ENCODE data around the gene DNAH14. TPM values are rescaled to one million over a fixed set of nuclear protein-coding genes. Genes with fewer than 3 reads are reported as not detected.

Gene DNAH14
- total RNA-seq, 4 donors from 2014 or later: 0.15 to 0.55 TPM; not detected in 2

DNA sequence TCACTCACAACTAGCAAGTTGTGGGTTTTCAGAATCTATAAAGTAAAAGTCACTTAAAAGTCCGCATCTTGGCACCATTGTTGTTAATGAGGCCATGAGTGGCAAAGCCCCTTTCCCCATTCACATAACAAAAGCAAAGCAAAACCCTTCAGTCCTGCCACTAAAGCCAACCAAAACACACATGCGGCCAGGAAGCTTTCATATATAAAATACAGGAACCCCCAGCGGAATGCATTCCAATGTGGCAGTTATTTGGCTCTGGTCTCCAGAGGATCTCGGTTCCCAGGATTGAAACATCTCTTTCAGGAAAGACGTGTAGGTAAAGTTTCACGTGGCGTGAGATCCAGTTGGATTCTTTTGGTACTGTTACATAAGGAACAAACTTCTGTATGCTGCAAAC, 500.8 kb downstream of the DNAH14 start:
- H3K9me3 ChIP-seq: no peaks in the 10 kb centered on the region
- H3K27me3 ChIP-seq: no peaks in the 10 kb centered on the region
- ATAC-seq (no peak), DNase-seq (no peak)
- no peaks in the 10 kb centered on the region for H3K36me3 ChIP-seq
- H3K4me1 ChIP-seq: peaks cover 13 to 22% of the 10 kb centered on the region in 2 donors
- TF ChIP-seq POLR2A (IDR thresholded peaks at IDR 0.05): no peak
- TF ChIP-seq, protein P1, sequence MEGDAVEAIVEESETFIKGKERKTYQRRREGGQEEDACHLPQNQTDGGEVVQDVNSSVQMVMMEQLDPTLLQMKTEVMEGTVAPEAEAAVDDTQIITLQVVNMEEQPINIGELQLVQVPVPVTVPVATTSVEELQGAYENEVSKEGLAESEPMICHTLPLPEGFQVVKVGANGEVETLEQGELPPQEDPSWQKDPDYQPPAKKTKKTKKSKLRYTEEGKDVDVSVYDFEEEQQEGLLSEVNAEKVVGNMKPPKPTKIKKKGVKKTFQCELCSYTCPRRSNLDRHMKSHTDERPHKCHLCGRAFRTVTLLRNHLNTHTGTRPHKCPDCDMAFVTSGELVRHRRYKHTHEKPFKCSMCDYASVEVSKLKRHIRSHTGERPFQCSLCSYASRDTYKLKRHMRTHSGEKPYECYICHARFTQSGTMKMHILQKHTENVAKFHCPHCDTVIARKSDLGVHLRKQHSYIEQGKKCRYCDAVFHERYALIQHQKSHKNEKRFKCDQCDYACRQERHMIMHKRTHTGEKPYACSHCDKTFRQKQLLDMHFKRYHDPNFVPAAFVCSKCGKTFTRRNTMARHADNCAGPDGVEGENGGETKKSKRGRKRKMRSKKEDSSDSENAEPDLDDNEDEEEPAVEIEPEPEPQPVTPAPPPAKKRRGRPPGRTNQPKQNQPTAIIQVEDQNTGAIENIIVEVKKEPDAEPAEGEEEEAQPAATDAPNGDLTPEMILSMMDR (IDR thresholded peaks at IDR 0.05 in 4 of 5, conservative IDR thresholded peaks at IDR 0.05 in 1 of 5): no peak
- intact Hi-C loops (cut with DNase I; ENCODE audit: low total_unique reads): no loop called here
- no peak overlapping the region for H3K4me3 ChIP-seq
- no peak overlapping the region for H3K27ac ChIP-seq
- in situ Hi-C loops (cut with MboI; ENCODE audit: low sequenced_read_pairs in 4 of 4): no loop called here

DNA sequence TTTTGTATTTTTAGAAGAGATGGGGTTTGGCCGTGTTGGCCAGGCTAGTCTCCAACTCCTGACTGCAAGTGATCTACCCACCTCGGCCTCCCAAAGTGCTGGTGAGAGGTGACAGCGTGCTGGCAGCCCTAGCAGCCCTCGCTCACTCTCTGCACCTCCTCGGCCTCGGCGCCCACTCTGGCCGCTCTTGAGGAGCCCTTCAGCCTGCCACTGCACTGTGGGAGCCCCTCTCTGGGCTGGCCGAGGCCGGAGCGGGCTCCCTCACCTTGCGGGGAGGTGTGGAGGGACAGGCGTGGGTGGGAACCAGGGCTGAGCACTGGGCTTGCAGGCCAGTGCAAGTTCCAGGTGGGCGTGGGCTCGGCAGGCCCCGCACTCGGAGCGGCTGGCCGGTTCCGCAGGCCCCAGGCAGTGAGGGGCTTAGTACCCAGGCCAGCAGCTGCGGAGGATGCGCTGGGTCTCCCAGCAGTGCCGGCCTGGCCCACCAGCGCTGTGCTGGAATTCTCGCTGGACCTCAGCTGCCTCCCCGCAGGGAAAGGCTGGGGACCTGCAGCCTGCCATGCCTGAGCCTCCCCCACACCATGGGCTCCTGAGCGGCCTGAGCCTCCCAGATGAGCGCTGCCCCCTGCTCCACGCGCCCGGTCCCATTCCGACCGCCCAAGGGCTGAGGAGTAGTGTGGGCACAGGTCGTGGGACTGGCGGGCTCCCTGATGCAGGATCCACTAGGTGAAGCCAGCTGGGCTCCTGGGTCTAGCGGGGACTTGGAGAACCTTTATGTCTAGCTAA, 501.8 kb downstream of the DNAH14 start:
- peaks cover 6 to 12% of the 10 kb centered on the region in 2 donors for H3K4me1 ChIP-seq
- intact Hi-C loops (cut with DNase I; ENCODE audit: low total_unique reads) (no loop called here), in situ Hi-C loops (cut with MboI; ENCODE audit: low sequenced_read_pairs in 4 of 4) (no loop called here)
- no peaks in the 10 kb centered on the region for H3K9me3 ChIP-seq
- no peak overlapping the region for H3K4me3 ChIP-seq
- no peak for ATAC-seq
- TF ChIP-seq POLR2A (IDR thresholded peaks at IDR 0.05): no peak
- TF ChIP-seq, protein P1 (IDR thresholded peaks at IDR 0.05 in 4 of 5, conservative IDR thresholded peaks at IDR 0.05 in 1 of 5): no peak
- no peaks in the 10 kb centered on the region for H3K27me3 ChIP-seq
- no peak for DNase-seq
- H3K36me3 ChIP-seq: no peaks in the 10 kb centered on the region
- no peak overlapping the region for H3K27ac ChIP-seq

DNA sequence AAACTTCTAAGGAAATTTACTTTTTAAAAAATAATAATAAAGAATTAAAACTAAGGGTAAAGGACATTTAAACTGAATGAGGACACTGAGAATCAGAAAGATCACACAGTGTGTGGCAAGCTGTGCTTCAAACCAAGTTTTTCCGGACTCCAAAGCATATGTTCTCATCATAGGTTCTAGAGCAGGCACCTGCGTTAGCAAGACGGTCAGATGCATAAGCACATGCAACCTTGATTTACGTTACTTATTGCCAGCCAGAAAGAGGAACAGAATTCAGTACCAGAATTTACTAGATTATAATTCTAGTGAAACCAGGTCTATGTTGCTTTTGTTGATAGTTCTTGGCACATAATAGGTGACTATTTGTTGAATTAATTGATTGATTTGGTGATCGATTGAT, 504.6 kb downstream of the DNAH14 start:
- in situ Hi-C loops (cut with MboI; ENCODE audit: low sequenced_read_pairs in 4 of 4): no loop called here

DNA sequence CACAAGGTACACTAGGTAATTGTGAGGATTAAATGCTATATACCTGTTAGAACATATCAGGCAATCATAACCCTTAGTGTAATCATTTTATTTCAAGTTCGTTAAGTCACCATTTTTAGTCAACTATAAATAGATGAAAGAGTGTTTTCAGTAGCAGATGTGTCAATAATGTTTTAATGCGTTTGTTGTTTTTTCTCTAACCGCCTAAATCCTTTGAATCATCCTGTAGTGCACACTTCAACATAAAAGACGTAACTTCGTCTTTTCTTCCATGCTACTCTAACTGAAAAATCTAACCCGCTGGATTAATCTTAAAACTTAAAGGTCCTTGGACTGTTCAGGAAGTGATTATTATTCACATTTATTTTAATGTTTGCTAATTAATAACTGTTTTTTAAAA, 505.6 kb downstream of the DNAH14 start:
- no peaks in the 10 kb centered on the region for H3K27me3 ChIP-seq
- TF ChIP-seq, protein P1 (IDR thresholded peaks at IDR 0.05 in 4 of 5, conservative IDR thresholded peaks at IDR 0.05 in 1 of 5): no peak
- no peak for TF ChIP-seq POLR2A (IDR thresholded peaks at IDR 0.05)
- ATAC-seq: no peak
- intact Hi-C loops (cut with DNase I; ENCODE audit: low total_unique reads): no loop called here
- no peaks in the 10 kb centered on the region for H3K9me3 ChIP-seq
- no peak overlapping the region for H3K27ac ChIP-seq
- no peaks in the 10 kb centered on the region for H3K36me3 ChIP-seq
- DNase-seq: no peak
- no peak overlapping the region for H3K4me3 ChIP-seq
- in situ Hi-C loops (cut with MboI; ENCODE audit: low sequenced_read_pairs in 4 of 4): no loop called here
- no peaks in the 10 kb centered on the region for H3K4me1 ChIP-seq

More for the DNA sequence above, 504.6 kb downstream of the DNAH14 start:
- no peak overlapping the region for H3K4me3 ChIP-seq
- H3K36me3 ChIP-seq: no peaks in the 10 kb centered on the region
- TF ChIP-seq POLR2A (IDR thresholded peaks at IDR 0.05): no peak
- TF ChIP-seq, protein P1 (IDR thresholded peaks at IDR 0.05 in 4 of 5, conservative IDR thresholded peaks at IDR 0.05 in 1 of 5): no peak
- ATAC-seq: no peak
- no peak overlapping the region for H3K27ac ChIP-seq
- H3K27me3 ChIP-seq: no peaks in the 10 kb centered on the region
- intact Hi-C loops (cut with DNase I; ENCODE audit: low total_unique reads): no loop called here
- H3K4me1 ChIP-seq: peaks cover 0 to 3% of the 10 kb centered on the region in 2 donors
- no peak for DNase-seq
- H3K9me3 ChIP-seq: no peaks in the 10 kb centered on the region
